T-helper 1 cell (primary cell): ENCODE measurements around the gene MYCBPAP.
"Not testable (repeated sequence)": the region's sequence is repeated elsewhere in the genome, so short reads cannot be mapped to it uniquely, and the experiment has no call there.

Source experiments
- DNase-seq, 5 donors: peaks; one replicate each; pipeline ENCODE4 v3.0.0-alpha.2; 2012 to 2020

Gene MYCBPAP

DNA sequence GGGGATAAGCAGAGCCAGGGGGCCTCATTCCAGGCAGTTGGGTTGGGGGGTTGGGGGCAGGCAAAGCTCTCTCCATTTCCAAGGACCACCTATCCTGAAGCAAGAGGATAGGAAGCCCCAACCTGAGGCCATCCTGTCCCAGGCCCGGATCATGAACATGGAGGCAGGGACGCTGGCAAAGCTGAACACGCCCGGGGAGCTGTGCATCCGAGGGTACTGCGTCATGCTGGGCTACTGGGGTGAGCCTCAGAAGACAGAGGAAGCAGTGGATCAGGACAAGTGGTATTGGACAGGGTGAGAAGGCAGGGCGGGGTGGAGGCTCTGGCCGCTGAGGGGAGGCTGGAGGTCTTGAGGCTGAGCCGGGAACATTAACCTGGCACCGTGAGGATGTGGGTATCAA lies 36.0 kb upstream of the MYCBPAP start:
- DNase-seq: no peak

DNA sequence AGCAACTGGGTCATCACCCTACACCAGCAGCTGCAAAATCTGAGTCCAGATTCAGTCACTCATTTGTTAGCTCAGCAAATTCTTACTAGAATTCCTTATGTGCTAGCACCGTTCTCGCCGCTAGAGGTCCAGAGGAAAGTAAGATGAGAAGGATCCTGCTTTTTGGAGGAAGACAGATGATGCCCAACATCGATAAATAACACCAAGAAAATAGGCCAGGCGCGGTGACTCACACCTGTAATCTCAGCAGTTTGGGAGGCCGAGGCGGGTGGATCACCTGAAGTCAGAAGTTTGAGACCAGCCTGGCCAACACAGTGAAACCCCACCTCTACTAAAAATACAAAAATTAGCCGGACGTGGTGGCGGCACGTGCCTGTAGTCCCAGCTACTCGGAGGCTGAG lies 35.5 kb upstream of the MYCBPAP start:
- DNase-seq: not testable (repeated sequence)

DNA sequence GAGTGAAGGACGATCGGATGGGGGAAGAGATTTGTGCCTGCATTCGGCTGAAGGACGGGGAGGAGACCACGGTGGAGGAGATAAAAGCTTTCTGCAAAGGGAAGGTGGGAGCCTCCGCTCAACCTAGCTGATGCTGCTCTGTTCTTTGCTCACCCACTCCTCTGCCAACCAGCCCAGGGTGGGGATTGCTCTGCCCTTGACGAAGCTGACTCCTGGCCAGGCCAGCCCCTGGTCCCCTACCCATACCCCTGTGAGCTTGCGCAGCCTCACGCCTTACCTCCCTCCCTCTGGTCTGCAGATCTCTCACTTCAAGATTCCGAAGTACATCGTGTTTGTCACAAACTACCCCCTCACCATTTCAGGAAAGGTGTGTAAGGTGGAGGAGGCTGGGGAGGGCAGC lies 34.3 kb upstream of the MYCBPAP start:
- DNase-seq: no peak

DNA sequence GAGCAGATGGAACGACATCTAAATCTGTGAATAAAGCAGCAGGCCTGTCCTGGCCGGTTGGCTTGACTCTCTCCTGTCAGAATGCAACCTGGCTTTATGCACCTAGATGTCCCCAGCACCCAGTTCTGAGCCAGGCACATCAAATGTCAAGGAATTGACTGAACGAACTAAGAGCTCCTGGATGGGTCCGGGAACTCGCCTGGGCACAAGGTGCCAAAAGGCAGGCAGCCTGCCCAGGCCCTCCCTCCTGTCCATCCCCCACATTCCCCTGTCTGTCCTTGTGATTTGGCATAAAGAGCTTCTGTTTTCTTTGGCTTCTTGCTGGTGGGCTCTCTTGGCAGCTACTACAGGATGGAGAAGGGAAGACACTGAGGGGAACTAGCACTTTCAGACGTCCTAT lies 33.7 kb upstream of the MYCBPAP start:
- no peak for DNase-seq

DNA sequence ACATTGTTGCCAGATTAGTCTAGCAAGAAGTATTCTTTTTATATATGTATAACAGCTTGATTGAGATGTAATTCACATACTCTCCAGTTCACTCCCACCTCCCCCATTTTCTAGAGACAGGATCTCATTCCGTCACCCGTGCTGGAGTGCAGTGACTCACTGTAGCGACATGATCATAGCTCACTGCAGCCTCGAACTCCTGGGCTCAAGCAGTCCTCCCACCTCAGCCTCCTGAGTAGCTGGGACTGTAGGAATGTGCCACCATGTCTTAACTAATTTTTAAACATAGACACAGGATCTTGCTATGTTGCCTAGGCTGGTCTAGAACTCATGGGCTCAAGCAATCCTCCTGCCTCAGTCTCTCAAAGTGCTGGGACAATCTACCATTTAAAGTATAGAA lies 32.9 kb upstream of the MYCBPAP start:
- no peak for DNase-seq

DNA sequence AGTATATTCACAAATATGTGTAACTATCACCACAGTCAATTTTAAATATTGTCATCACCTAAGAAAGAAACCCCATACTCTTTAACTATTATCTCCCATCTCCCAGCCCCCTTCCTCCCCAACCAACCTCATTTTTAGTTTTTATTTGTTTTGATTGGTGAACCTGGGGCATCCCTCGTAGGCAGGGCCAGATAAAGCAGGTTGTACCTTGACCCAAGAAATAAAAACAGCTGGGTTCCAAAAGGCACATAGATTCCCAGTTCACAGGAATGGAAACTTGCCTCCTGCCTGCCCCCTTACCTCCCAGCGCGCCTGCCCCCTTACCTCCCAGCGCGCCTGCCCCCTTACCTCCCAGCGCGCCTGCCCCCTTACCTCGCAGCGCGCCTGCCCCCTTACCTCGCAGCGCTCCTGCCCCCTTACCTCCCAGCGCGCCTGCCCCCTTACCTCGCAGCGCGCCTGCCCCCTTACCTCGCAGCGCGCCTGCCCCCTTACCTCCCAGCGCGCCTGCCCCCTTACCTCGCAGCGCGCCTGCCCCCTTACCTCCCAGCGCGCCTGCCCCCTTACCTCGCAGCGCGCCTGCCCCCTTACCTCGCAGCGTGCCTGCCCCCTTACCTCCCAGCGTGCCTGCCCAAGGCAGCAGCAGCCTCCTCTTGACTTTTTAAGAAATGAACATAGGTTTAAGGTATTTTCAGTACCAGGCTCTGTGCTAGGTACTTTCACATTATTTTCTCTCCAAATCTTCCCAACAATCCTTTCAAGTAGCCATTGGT lies 32.3 kb upstream of the MYCBPAP start:
- not testable (repeated sequence) for DNase-seq

DNA sequence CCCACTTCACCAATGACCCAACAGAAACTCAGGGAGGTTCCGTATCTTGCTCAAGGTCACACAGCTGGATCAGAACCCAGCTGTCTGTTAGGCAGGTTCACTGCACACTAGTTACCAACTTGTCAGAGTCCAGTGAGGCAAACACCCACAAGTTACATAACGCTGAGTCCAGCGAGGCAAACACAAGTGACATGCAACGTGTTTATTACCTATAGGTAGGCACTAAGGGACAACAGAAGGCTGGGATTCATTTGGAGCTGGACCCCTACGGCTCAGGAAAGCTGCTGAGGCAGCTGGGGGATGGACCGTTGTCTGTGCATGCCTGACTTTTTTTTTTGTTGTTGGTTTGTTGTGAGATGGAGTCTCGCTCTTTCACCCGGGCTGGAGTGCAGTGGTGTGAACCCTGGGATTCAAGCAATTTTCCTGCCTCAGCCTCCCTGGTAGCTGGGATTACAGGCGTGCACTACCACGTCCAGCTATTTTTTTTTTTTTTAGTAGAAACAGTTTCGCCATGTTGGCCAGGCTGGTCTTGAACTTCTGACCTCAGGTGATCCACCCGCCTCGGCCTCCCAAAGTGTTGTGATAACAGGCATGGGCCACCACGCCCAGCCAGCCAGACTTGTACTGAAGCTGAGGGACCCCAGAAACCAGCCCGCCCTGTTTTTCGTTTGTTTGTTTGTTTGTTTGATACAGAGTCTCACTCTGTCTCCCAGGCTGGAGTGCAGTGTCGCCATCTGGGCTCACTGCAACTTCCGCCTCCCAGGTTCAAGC lies 31.5 kb upstream of the MYCBPAP start:
- no peak for DNase-seq

DNA sequence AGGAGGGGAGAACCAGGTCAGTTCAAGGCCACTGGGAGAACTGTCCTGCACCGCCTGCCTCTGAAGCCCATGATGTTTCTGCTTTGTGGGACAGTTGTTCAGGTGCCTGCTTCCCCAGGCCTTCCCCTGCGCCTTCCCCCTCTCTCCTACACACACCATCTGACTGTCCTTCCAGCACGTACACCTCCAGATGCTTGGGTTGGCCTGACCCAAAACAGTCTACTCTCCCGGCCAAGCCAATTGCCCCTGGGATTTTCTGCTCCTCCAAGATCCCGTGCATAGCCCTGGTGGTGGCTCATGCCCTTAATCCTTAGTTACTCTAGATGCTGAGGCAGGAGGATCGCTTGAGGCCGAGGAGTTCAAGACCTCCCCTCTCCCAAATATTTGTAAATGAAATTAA lies 30.3 kb upstream of the MYCBPAP start:
- no peak for DNase-seq

DNA sequence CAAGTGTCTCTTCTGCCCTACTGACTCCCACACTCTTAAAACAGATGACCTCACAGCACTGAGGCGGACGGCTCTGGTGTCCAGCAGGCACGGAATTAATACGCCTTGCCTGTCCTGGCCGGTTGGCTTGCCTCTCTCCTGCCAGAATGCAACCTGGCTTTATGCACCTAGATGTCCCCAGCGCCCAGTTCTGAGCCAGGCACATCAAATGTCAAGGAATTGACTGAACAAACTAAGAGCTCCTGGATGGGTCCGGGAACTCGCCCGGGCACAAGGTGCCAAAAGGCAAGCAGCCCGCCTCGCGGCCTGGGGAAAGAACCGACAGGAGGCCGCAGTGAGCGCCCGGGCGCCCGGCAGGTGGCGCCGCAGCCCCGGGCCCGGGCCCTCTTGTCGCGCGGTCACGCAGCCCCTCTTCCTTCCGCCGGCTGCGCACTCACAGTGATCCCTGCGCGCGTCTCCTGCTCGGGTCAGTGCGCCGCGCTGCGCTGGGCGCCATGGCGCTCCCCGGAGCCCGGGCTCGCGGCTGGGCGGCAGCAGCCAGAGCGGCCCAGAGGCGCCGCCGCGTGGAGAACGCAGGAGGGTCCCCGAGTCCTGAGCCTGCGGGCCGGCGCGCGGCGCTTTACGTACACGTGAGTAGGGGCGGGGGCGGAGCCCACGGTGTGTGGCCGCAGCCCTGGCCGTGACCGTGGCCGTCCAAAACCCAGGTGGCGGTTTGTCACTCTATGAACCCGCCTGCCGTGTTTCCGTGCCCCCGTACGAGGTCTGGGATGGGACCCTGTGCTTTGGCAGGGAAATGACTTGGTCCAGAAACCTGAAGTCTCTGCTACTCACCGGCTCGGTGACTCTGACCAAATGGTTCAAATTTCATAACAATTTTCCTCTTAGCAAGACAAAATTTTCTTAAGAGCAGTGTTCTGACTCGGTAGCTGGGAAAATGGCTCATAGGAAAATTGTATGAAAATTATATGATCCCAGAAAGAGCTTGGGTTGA lies 29.6 kb upstream of the MYCBPAP start, which contains the start of gene RSAD1:
Gene RSAD1 (plus strand): TSS at position 470 of the 991 bp plus-strand sequence. CDS start 25 bp downstream, at position 495.
- peak; percentile 71 to 91 (median 77) for DNase-seq

DNA sequence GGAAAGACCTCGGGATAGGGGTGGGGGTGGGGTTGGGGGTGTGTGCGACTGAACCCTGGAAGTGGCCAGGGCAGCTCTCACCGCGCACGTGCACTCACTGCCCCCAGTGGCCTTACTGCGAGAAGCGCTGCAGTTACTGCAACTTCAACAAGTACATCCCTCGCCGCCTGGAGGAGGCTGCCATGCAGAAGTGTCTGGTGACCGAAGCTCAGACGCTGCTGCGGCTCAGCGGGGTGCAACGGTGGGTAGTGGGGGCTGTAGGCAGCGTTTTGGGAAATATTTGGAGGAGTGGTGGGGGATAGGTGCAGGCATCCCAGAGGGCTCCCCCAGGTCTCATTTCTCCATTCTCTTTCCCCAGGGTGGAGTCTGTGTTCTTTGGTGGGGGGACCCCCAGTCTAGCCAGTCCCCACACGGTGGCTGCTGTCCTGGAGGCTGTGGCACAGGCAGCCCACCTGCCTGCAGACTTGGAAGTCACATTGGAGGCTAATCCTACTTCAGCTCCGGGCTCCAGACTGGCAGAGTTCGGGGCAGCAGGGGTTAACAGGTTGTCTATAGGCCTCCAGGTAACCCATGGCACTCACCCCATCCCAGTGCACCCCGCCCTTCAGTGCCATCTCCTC lies 28.6 kb upstream of the MYCBPAP start:
- DNase-seq: peak; percentile 34 to 74 (median 47)

DNA sequence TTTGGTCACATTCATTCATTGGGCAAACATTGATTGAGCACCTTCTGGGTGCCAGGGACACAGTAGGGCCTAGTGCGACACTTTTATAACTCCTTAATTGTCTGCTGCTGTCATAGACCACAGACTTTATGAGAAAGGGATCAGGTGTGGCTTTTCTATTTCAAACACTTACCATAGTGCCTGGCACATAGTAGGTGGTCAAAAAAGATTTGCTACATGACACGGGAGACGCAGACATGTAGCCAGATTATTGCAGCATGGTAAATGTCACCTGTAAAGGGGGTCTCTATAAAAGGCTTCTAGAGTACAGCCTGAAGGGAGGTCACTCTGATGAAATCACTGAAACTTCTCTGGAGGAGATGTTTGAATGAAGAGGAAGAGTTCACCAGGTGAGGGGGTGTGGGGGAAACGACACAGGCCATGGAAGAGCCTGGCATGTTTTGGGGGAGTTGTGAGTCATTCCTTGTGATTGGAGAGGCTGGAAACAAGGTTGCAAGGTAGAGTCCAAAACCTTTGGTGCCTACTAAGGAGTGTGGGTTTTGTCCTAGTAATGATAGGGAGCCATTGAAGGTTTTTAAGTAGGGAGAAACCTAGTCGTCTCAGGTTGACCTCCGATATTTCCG lies 28.0 kb upstream of the MYCBPAP start:
- DNase-seq: no peak

DNA sequence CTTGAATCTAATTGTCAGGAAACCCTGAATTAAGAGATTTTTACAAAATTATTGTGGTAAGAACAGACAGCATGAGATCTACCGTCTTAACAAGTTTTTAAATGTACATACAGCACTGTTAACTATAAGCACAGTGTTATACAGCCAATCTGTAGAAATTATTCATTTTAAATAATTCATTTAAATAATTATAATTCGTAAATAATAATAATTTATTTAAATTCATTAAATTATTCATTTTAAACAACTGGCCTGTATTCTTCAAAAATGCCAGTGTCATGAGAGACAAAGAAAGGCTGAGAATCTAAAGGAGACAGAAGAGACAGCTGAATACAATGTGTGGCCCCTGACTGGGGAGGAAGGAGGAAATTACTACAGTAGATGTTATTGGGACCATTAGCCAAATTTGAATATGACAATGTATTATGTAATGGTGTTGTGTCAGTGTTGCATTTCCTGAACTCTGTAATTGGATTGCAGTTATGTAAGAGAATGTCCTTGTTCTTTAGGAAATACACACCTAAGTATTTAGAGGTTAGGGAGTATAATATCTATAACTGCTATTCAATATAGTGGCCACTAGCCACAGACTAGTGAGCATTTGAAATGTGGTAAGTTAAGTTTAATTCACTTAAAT lies 27.3 kb upstream of the MYCBPAP start:
- no peak for DNase-seq

DNA sequence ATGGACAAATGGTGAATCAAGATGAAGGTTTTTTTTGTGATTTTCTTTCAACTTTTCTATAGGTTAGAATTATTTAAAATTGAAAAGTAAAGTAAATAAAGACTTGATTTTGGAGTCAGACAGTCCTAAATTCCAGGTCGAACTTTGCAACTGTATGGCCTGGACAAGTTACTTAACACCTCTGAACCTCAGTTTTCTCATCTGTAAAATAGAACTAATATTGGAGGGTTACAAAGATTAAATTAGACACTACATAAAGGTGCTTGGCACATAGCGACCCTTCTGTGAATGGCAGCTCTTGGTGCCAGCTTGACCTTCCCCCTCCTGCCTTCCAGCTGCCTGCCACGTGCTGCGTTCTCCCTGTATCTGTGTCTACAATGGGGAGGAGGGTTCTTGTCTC lies 26.6 kb upstream of the MYCBPAP start:
- no peak for DNase-seq

DNA sequence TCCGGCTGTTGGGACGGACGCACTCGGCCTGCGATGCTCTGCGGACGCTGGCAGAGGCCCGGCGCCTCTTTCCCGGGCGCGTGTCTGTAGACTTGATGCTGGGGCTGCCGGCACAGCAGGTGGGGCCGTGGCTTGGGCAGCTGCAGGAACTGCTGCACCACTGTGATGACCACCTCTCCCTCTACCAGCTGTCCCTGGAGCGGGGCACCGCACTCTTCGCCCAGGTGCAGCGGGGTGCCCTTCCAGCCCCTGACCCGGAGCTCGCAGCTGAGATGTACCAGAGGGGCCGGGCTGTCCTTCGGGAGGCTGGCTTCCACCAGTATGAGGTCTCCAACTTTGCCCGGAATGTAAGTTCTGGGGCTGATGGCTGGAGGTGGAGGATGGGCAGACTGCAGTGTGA lies 26.1 kb upstream of the MYCBPAP start:
- no peak for DNase-seq

DNA sequence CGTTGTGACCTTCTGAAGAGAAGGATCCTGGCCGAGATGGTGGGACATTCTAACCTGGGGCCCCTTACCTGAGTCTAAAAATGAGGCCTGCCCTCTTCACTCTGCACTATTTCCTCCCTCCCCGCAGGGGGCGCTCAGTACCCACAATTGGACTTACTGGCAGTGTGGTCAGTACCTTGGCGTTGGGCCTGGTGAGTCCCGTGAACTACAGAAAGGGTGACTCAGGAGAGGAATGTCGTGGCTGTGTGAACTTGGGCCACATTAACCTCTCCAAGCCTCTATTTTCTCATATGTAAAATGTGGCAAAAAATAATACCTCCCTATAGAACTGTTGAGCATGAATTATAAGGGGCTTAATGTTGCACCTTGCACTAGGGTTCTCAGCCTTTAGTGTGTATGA lies 25.7 kb upstream of the MYCBPAP start:
- DNase-seq: peak; percentile 34 to 68 (median 52)

DNA sequence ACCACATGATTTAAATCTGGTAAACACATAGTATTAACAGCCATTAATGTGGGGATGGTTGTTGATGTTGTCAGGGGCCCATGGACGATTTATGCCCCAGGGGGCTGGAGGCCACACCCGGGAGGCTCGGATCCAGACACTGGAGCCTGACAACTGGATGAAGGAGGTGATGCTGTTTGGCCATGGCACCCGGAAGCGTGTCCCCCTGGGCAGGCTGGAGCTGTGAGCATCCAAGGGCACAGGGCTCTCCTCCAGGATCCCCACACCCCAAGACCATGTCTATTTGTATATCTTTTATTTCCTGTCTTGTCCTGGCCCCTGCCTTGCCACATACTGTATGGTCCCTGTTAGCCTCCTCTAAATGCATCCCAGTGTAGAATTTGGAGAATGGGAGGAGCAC lies 25.0 kb upstream of the MYCBPAP start:
- DNase-seq: no peak

DNA sequence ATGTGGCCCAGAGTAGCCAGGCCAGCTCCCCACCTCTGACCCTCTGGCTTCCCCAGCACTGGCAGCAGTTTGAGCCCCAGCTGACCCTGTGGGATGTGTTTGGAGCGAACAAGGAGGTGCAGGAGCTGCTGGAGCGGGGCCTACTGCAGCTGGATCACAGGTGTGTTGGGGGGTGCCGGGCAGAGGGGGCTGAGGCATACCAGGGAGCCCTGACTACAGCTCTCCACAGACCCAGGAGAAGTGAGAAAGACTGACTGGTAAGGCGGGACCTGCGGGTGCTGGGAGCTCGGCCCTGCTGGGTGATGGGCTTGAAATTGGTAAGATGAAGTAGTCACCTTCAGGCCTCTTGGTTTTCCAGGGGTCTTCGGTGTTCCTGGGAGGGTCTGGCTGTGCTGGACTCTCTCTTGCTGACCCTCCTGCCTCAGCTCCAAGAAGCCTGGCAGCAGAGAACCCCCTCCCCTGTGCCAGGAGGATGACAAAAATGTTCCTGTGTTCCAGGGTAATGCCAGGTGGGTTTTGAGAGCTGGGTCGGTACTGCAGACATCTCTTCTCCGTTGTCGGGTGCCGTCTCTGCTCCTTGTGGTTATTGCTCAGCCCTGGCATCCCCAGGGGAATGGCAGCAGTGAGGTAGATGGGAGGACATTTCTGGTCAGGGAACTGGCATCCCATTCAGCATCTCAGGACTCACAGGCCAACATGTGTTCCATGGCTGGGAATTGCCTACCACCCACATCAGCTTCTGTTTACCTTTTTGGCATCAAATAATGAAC lies 23.7 kb upstream of the MYCBPAP start:
- no peak for DNase-seq

DNA sequence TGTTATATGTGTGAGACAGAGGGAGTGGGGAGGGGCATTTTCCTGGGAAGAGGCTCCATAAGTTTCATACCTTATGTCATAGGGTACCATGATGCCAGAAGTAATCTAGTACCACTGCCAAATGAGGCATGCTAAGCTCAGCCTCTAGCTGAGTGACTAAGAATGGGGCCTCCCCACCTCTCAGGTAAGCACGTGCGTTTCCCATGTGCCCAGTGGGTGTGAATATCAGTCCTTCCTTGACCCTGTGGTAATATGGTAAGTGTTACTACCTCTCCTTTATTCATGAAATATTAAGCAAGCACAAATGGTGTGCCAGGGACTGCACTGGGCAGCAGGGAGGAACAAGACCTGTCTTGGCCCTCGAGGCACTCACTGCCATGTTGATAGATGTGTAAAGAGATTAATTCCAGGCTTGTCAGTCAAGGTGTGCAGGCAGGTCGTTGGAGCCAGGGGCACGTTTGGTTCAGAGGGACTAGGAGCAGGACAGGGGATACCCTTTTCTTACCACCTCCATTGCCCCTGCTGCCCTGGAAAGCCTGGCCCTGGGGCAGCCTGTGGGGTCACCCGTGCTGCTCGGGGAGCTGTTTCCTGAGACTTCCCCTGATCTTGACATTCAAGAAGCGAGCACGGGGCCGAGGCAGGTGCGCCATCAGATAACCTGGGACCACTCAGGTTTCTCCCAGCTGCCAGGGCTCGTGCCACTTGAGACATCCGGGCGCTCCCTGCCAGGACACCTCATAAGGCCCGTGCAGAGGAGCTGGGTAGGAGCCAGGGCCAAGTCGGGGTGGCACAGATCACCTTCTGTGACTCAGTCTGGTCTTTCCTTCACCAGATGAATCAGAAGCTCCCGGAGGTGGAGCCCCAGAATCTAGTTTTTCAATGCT lies 20.8 kb upstream of the MYCBPAP start:
- DNase-seq: no peak

DNA sequence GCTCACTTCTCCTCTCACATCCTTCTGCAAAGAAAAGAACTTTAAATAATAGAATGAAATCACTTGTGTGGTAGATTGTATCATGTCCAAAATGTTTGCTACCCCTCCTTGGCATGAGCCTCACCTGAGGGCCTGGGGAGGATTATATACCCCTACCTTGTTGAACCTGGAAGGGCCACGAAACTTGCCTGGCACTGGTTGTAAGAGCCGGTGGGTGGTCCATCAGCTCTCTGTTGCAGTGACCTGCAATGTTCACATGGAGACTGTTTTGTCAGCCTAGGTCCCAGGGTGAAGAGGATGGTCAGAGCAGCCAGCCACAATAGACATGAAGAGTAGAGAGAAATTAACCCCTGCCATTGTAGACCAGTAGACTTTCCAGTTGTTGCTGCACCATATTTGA lies 19.4 kb upstream of the MYCBPAP start:
- no peak for DNase-seq

DNA sequence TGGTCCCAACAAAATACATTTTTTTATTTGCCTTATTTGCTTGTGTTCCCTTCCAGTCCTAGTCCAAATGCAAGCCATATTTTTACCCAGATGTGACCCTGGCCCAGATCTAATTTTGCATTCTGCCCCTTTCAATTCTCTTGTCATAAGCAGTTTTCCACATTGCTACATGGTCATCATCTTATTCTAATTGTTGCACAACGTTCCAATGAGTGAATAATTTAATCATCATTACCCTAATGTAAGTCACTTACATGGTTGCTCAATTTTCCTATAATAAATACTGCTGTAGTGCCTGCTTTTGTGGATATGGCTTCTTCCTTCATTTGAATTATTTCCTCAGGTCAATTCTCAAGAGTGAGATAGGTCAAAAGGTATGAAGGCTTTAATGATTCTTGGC lies 16.7 kb upstream of the MYCBPAP start:
- DNase-seq: no peak
